NCI-H2029 treated with DMSO at 0.1 percent for 48 hours (cell line): ENCODE results near the gene CISD1.

Source experiments
- DNase-seq: peaks from one replicate; lab custom pipeline; 2025; lab: John Stamatoyannopoulos, UW

The CISD1 gene

DNA sequence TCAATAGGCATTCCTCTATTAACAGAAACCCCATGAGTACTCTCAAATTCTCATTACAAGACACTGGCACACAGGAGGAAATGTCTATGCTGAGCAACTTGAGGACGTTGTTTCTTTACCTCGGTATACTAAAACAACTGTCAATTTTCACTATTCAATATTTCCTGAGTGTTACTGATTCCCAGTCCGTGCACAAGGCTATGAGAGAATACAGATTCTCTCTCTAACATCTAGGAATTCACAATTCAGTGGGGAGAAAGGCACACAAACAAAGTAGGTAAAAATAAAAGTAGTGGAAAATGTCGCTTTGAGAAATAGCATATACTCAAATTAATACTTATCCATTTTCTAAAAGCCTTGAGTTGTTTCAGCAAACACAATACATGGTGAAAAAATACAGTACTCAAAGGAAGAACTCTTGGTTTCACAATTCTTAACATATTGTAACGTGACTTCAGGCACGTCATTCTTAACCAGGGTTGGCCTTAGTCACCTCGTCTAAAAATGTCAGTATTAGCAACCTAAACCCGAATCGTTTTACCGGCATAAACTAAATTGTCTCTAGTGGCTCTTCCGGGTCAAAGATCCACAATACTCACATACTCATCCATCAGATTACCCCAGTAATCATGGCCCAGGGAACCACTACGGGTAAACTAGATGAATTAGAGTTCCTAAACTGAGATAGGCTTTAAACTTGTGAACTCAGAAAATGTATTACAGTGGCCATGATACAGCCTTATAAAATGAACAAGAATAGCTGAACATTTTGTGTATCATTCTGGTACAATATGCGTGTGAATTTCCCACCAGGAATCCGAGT lies 2.7 kb upstream of the CISD1 start:
- no peak for DNase-seq

DNA sequence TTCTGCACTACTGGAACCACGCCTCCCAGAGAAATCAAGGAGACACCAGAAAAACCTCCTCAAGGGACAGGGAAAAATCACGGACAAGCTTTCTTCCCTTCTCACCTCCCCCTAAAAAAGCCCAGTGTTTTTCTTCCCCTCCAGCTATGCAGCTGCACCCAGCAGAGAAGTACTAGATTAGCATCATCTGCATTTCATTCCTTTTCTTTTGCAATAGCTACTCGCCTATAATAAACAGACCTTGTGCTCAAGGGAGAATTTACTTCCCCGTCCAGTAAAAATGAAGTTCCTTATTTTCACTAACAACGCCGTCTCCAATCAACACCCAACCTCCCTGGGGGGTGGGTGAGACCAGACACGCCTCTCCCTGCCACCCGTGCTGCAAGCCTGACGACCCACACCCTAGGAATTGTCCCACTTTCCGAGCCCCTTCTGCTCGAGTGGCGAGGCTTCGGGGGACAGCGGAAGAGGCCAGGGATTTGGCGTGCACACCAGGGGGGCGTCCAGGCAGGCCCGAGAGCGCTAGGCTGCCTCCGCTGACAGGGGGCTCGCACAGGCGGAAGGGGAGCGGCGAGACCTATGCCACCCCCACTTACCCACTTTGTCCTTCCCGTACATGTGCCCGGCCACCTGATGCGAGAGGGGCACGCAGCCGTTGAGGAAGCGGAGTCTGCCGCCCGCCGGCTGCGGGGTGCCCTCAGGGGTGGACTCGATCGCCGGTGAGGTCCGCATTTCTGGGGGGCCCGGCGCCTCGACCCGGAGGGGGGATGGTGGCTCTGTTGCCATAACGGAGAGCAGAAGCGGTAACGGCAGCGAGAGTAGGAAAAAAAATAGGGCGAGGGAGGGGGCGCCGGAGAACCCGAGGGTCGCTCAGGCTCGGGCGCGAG lies 1.9 kb upstream of the CISD1 start:
- no peak for DNase-seq

GRCh38 chr10:58267713-58268453 lies 1.1 kb upstream of the CISD1 start, which contains the start of gene IPMK:
IPMK (minus strand) TSS chr10:58267894; CDS start chr10:58267611, 283 bp downstream.
- peak; percentile 9 for DNase-seq

- no peak for DNase-seq
Observed at GRCh38 chr10:58268454-58268945, 462 bp upstream of the CISD1 start.

- no peak for DNase-seq
Observed at GRCh38 chr10:58269782-58270290, 874 bp downstream of the CISD1 start.

DNA sequence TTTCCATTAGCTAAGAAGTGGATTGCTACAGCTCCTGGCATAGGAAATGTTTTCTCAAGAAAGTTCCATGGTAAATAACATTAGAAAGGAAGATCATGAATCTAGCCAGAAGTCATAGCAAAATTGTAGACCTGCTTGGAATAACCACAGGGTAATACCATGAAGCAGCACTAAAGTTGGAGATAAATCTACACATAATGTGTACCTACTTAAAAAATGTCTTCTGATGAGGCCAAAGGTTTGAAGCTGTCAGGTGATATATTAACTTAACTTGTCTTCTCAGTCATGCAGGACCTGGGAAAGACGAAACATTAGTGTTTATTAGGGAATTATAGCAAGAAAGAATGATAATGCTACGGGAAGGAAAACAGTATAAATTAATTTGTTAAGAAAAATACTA lies 6.3 kb downstream of the CISD1 start:
- no peak for DNase-seq

DNA sequence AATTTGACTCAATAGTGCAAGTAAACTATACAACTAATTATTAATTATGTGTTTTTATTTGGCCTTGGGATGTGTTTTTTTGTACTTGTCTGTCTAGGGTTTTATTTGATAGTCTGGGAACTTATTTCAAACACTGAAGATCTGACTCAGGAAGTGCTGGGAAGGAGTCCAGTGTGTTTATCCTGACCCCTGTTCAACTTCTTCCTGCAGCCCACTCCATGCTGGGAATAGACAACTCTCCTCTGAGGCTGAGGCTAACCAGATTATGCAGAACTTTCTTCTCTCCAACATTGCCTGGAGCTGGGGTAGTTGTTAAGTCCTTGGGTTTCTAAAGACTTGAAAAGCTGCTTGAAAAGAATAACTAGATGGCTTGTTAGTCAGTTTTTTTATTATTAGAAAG lies 6.9 kb downstream of the CISD1 start:
- DNase-seq = no peak

GRCh38 chr10:58278274-58278961 lies 9.5 kb downstream of the CISD1 start:
- DNase-seq = no peak

GRCh38 chr10:58278962-58279307 lies 10.0 kb downstream of the CISD1 start:
- DNase-seq = no peak

GRCh38 chr10:58280477-58280876 lies 11.5 kb downstream of the CISD1 start:
- DNase-seq = no peak

- no peak for DNase-seq
Observed at GRCh38 chr10:58281092-58281752, 12.3 kb downstream of the CISD1 start.

GRCh38 chr10:58282615-58283014 lies 13.7 kb downstream of the CISD1 start:
- no peak for DNase-seq

DNA sequence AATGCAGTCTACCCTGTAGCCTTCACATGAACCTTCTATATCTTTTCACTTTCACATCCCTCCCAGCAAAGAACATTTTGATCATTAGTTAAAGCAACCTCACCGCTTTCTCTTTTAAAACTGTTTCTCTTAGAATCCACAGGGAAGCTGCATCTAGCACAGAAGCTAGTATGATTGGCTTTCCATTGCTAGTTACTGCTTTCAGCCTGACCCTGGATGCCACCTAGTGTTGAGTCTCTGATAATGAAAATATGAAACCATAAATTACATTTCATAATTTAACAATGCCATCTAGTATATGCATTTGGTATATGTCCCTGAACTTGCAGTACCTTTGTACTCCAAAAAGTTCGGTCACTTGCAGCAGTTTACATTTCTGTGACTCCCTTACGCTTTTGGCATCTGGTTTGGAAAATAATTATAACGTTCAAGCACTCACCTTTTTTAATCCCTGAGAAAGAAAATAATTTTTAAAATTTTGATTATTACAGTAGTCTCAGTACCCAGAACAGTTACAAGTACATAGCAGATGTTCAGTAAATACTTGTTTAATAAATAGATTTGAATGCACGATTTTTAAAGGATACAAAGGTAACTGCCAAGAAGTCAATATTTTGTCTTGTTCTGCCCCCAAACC lies 22.7 kb downstream of the CISD1 start:
- no peak for DNase-seq

- DNase-seq = no peak
Observed at GRCh38 chr10:58293989-58294388, 25.0 kb downstream of the CISD1 start.

GRCh38 chr10:58299580-58299979 lies 30.6 kb downstream of the CISD1 start:
- peak; percentile 7 for DNase-seq

DNA sequence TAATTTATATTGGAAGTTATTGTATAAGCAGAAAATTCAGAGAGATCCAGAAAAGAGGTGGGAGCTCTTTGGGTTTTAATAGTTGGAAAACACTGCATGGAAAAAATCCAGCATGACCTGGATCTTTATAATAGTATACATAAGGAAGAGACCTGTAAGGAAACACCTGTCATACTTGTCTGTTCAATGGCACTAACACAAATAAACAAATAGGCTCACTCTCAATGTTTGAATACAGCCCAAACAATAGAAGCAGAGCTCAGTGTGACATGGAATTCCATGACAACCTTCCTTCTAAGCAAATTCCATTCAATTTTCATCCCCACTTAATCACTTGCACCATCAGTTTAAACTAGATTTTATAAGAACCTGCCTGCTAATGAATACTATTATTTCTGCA lies 31.7 kb downstream of the CISD1 start:
- peak; percentile 49 for DNase-seq

DNA sequence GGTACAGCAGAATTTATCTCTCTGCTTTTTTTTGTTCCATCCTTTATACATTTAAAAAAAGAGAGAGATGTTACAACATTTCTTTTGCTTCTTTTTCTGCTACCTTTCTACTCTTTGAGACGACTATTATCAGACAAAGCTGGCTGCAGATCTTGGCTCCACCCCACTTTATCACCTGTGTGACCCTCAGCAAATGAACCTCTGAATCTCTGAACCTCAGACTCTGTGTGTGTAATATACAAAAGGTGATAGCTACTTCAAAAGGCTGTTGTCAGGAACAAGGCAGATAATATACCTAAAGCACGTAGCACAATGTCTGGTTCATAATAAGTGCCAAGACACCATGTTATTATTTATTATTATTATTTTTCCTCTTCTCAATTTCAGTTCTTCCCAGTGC lies 33.3 kb downstream of the CISD1 start:
- no peak for DNase-seq

DNA sequence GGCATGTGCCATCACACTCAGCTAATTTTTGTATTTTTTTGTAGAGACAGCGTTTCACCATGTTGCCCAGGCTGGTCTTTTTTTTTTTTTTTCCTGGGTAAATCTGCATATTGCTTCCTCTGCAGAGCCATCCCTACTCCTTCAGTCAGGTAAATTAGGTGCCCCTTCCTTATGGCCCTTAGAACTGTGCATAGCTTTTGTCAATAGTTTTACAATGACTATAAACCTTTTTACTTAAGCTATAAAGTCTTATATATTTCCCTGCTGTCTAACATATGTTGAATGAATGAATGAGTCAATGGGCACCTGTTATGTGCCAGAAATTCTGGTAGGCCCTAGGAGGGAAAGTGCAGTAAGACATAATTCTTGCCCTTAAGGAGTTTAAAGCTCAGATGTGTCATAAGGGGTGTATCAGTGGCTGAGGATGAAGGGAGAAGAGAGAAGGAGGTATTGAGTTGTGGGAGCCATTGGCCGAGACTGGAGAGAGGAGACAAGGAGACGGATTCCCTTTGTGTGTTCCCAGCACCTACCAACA lies 35.2 kb downstream of the CISD1 start:
- no peak for DNase-seq

DNA sequence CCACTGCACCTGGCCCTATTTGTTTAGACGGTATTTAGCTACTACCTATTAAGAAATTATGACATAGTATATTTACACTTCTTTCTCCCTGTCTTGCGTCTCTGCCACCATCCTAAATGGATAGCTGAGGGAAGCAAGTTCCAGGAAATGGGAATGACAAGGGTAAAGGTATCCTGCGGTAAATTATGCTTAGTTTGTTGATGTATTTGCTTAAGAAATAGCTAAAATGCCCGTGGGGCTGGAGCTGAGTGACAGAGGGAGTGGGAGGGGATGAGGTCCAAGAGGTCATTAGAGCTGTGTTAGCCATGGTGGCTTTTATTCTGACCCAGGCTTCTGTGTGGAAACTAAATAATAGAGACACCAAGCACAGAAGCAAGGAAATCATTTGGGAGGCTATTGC lies 36.9 kb downstream of the CISD1 start:
- DNase-seq = no peak

DNA sequence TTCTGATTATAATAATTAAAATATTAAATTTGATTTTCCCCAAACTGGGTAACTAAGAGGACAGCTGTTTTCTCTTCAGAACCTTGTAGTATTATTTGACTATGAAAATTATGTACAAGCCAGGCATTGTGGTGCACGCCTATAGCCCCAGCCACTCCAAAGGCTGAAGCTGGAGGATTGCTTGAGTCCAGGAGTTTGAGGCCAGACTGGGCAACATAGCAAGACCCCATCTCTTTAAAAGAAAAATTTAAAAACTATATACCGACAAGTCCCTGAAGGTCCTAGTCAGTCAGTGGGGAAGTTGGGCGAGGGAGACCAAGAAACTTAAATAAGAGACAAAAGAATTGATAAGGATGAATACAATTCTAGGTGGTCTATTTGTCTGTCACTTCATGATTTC lies 38.7 kb downstream of the CISD1 start:
- no peak for DNase-seq
